Smooth muscle cell (in vitro differentiated cells): Measurements from ENCODE around the gene SLC2A11. TPM values are rescaled to one million over a fixed set of nuclear protein-coding genes. Genes with fewer than 3 reads are reported as not detected.

Experiments used
- DNase-seq: peaks from one replicate; lab custom pipeline; 2025; ENCODE audit not compliant: unreplicated experiment; lab: John Stamatoyannopoulos, UW
- H2AFZ ChIP-seq: fragments of 200-600 bp; sonication (generic); 2 replicates; pipeline ENCODE4 v1.6.0; 2016; ENCODE audit warnings: antibody characterized with exemption, low read depth, mild to moderate bottlenecking
- H3F3A ChIP-seq: fragments of 200-600 bp; sonication (generic); 2 replicates; pipeline ENCODE4 v1.6.0; 2017; ENCODE audit warnings: antibody characterized with exemption, low read depth
- H3K27ac ChIP-seq: fragments of 200-600 bp; sonication (generic); 2 replicates; pipeline ENCODE4 v1.5.1; 2016; ENCODE audit warnings: low read depth, mild to moderate bottlenecking
- H3K27me3 ChIP-seq: fragments of 200-600 bp; sonication (generic); 2 replicates; pipeline ENCODE4 v1.6.1; 2016; ENCODE audit warnings: low read depth, mild to moderate bottlenecking
- H3K36me3 ChIP-seq: fragments of 200-600 bp; sonication (generic); 2 replicates; pipeline ENCODE4 v1.5.1; 2016; ENCODE audit warnings: low read depth
- H3K4me1 ChIP-seq: fragments of 200-600 bp; sonication (generic); 2 replicates; pipeline ENCODE4 v1.5.1; 2016; ENCODE audit warnings: low read depth
- H3K4me2 ChIP-seq: fragments of 200-600 bp; sonication (generic); 2 replicates; pipeline ENCODE4 v1.6.0; 2016; ENCODE audit warnings: mild to moderate bottlenecking
- H3K4me3 ChIP-seq: fragments of 200-600 bp; sonication (generic); 2 replicates; pipeline ENCODE4 v1.5.1; 2016; ENCODE audit warnings: mild to moderate bottlenecking
- H3K79me2 ChIP-seq: fragments of 200-600 bp; sonication (generic); 2 replicates; pipeline ENCODE4 v1.6.0; 2016; ENCODE audit warnings: low read depth, mild to moderate bottlenecking
- H3K9ac ChIP-seq: fragments of 200-600 bp; sonication (generic); 2 replicates; pipeline ENCODE4 v1.6.0; 2016; ENCODE audit warnings: low read depth
- H3K9me3 ChIP-seq: fragments of 200-600 bp; sonication (generic); replicated peaks from 2 replicates; pipeline ENCODE4 v1.5.1; 2016; ENCODE audit warnings: low read depth
- H4K20me1 ChIP-seq: fragments of 200-600 bp; sonication (generic); 2 replicates; pipeline ENCODE4 v1.6.0; 2016; ENCODE audit warnings: low read depth
- CTCF ChIP-seq: fragments of 200-600 bp; sonication (generic); IDR thresholded peaks from 2 replicates; pipeline ENCODE4 v1.5.1; 2017; ENCODE audit warnings: borderline replicate concordance, mild to moderate bottlenecking, antibody characterized with exemption; ENCODE audit not compliant: insufficient read depth, poor library complexity, severe bottlenecking
- WGBS: methylation state at CpG from one replicate; pipeline ENCODE4 v1.1.7; 2016; ENCODE audit warnings: low lambda C conversion rate; 5-methylcytosine and 5-hydroxymethylcytosine counted together
- polyA plus RNA-seq: library from polyadenylated mRNA; unstranded; fragments of >200 nt; fragmentation: Nextera tagmentation; extraction: Ambion mirVana; gene quantifications from 2 replicates; pipeline ENCODE4 v1.2.1, GENCODE V29; 2016
- total RNA-seq: library from RNA; depleted of rRNA; stranded (reverse); fragments of >200 nt; gene quantifications from 2 replicates; pipeline ENCODE4 v1.2.3, GENCODE V29; 2014

Gene SLC2A11
- total and polyA plus RNA-seq, 2 experiments from 2014 or later: 3.5 to 9.5 TPM

GRCh38 chr22:23838681-23839468 is 18.8 kb upstream of the SLC2A11 start, which contains the start of gene DERL3:
Gene DERL3, minus strand, starts transcription at chr22:23839006. Its CDS starts 19 bp downstream, at chr22:23838987.
- Histone ChIP-seq H3K27ac (no peak within 1 kb of the TSS), H3K36me3 (no peaks in the 10 kb centered on the region), H3K9ac (no peak within 1 kb of the TSS), H2AFZ (no peak within 1 kb of the TSS), H3K4me3 (peak within 1 kb of the TSS; percentile 42), H3K9me3 (no peaks in the 10 kb centered on the region), H3K4me2 (peak within 1 kb of the TSS; percentile 83), H3K79me2 (no peaks in the 10 kb centered on the region), H3F3A (peaks cover 13% of the 10 kb centered on the region), H3K4me1 (peaks cover 9% of the 10 kb centered on the region), H4K20me1 (peaks cover 16% of the 10 kb centered on the region), H3K27me3 (no peaks in the 10 kb centered on the region)
- 2% methylated on average over 65 of the region's 70 CpGs for WGBS
- DNase-seq: peak; percentile 93
- no peak for TF ChIP-seq CTCF

GRCh38 chr22:23840026-23840425 is 17.6 kb upstream of the SLC2A11 start:
- H3K4me1 ChIP-seq: peaks cover 9% of the 10 kb centered on the region
- H3K27ac ChIP-seq: no peak overlapping the region
- H3K9me3 ChIP-seq: no peaks in the 10 kb centered on the region
- H2AFZ ChIP-seq: no peak overlapping the region
- TF ChIP-seq CTCF: no peak
- 97% methylated on average over 7 of the region's 7 CpGs for WGBS
- no peak for DNase-seq
- H3K4me2 ChIP-seq: no peak overlapping the region
- no peak overlapping the region for H3K9ac ChIP-seq
- H3F3A ChIP-seq: peaks cover 13% of the 10 kb centered on the region
- H3K36me3 ChIP-seq: no peaks in the 10 kb centered on the region
- H3K79me2 ChIP-seq: no peaks in the 10 kb centered on the region
- H4K20me1 ChIP-seq: peaks cover 16% of the 10 kb centered on the region
- H3K4me3 ChIP-seq: no peak overlapping the region
- H3K27me3 ChIP-seq: no peaks in the 10 kb centered on the region

DNA sequence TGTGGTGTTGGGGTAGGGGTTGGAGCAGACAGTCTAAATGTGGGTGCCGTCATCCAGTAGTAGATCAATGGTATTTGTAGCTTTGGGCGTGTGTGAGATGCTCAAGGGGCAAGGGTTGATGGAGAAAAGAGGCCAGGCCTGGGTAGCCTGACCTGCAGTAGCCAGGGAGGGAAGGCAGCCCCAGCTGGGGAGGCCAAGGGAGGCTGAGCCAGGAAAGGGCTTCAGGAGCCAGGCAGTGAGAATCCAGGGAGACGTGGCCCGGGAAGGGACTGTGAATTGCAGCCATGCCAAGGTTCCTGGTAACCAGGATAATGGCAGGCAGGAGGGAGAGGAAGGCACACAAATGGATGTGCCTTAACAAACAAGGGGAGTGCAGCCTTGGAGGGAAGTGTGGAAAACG is 16.4 kb upstream of the SLC2A11 start:
- Histone ChIP-seq H3K4me2 (no peak overlapping the region), H2AFZ (no peak overlapping the region), H3K36me3 (no peaks in the 10 kb centered on the region), H3F3A (peaks cover 13% of the 10 kb centered on the region), H3K4me3 (no peak overlapping the region), H3K79me2 (no peaks in the 10 kb centered on the region), H3K9me3 (no peaks in the 10 kb centered on the region), H3K27me3 (no peaks in the 10 kb centered on the region), H4K20me1 (peaks cover 16% of the 10 kb centered on the region), H3K4me1 (peaks cover 15% of the 10 kb centered on the region), H3K27ac (no peak overlapping the region), H3K9ac (no peak overlapping the region)
- no peak for DNase-seq
- TF ChIP-seq CTCF: no peak
- 94% methylated on average over 5 of the region's 5 CpGs for WGBS
